ENCODE data around the gene ABCB11. TPM values are rescaled to one million over a fixed set of nuclear protein-coding genes. Genes with fewer than 3 reads are reported as not detected.
A peak's percentile ranks its signal among the peaks of the same experiment; 100 is the strongest.

ABCB11 gene
- total and polyA plus RNA-seq, 4 donors: 18.3 to 74.3 (median 38.3) TPM

- H3K36me3 ChIP-seq (ENCODE audit: control insufficient read depth in 4 of 4, insufficient read depth in 3 of 4, low read depth in 1 of 4, low read length in 3 of 4): peaks cover 6 to 62% (median 36%) of the 10 kb centered on the region in 4 donors
- no peaks in the 10 kb centered on the region for H3K4me1 ChIP-seq (ENCODE audit: control insufficient read depth in 4 of 4, insufficient read depth in 4 of 4, low read length in 3 of 4)
- no peaks in the 10 kb centered on the region for H3K9me3 ChIP-seq (ENCODE audit: control insufficient read depth in 4 of 4, low read length in 3 of 4)
- H3K27ac ChIP-seq (ENCODE audit: low read depth in 1 of 2, low read length in 2 of 2): no peak overlapping the region
- TF ChIP-seq EGR1 (IDR thresholded peaks at IDR 0.05; ENCODE audit: low read depth in 2 of 2): no peak
- TF ChIP-seq, protein P1, sequence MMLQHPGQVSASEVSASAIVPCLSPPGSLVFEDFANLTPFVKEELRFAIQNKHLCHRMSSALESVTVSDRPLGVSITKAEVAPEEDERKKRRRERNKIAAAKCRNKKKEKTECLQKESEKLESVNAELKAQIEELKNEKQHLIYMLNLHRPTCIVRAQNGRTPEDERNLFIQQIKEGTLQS (IDR thresholded peaks at IDR 0.05): no peak
- no peak for TF ChIP-seq HNF4A (conservative IDR thresholded peaks at IDR 0.05)
- TF ChIP-seq, protein P2, sequence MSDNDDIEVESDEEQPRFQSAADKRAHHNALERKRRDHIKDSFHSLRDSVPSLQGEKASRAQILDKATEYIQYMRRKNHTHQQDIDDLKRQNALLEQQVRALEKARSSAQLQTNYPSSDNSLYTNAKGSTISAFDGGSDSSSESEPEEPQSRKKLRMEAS (IDR thresholded peaks at IDR 0.05): no peak
- TF ChIP-seq FOXA1 (IDR thresholded peaks at IDR 0.05): no peak
- TF ChIP-seq RAD21 (IDR thresholded peaks at IDR 0.05): no peak
- TF ChIP-seq JUND (IDR thresholded peaks at IDR 0.05): no peak
- TF ChIP-seq GABPA (IDR thresholded peaks at IDR 0.05 in 1 of 2, conservative IDR thresholded peaks at IDR 0.05 in 1 of 2): no peak
- no peak overlapping the region for H3K4me3 ChIP-seq (ENCODE audit: low read depth in 1 of 3, low read length in 3 of 3)
- 90% methylated on average over 1 of the region's 1 CpG for WGBS
- H3K9ac ChIP-seq (ENCODE audit: low read depth in 1 of 2, low read length in 2 of 2): no peak overlapping the region
- H3K27me3 ChIP-seq (ENCODE audit: control insufficient read depth in 4 of 4, insufficient read depth in 4 of 4, low read length in 3 of 4): no peaks in the 10 kb centered on the region
- no peak for DNase-seq (ENCODE audit: low spot score)
Observed at GRCh38 chr2:168951871-168952270, 79.3 kb downstream of the ABCB11 start.

GRCh38 chr2:168949324-168949723 lies 81.8 kb downstream of the ABCB11 start:
- DNase-seq (ENCODE audit: low spot score): no peak
- no peak for TF ChIP-seq FOXA2 (IDR thresholded peaks at IDR 0.05)
- TF ChIP-seq JUND (IDR thresholded peaks at IDR 0.05): no peak
- TF ChIP-seq, protein P3, sequence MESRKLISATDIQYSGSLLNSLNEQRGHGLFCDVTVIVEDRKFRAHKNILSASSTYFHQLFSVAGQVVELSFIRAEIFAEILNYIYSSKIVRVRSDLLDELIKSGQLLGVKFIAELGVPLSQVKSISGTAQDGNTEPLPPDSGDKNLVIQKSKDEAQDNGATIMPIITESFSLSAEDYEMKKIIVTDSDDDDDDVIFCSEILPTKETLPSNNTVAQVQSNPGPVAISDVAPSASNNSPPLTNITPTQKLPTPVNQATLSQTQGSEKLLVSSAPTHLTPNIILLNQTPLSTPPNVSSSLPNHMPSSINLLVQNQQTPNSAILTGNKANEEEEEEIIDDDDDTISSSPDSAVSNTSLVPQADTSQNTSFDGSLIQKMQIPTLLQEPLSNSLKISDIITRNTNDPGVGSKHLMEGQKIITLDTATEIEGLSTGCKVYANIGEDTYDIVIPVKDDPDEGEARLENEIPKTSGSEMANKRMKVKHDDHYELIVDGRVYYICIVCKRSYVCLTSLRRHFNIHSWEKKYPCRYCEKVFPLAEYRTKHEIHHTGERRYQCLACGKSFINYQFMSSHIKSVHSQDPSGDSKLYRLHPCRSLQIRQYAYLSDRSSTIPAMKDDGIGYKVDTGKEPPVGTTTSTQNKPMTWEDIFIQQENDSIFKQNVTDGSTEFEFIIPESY (IDR thresholded peaks at IDR 0.05): no peak
- TF ChIP-seq NR2F2 (IDR thresholded peaks at IDR 0.05): no peak
- TF ChIP-seq, protein P2 (IDR thresholded peaks at IDR 0.05): no peak
- TF ChIP-seq FOXA1 (IDR thresholded peaks at IDR 0.05): no peak
- 99% methylated on average over 1 of the region's 1 CpG for WGBS
- peaks cover 0 to 9% (median 1%) of the 10 kb centered on the region in 4 donors for H3K4me1 ChIP-seq (ENCODE audit: control insufficient read depth in 4 of 4, insufficient read depth in 4 of 4, low read length in 3 of 4)
- no peaks in the 10 kb centered on the region for H3K9me3 ChIP-seq (ENCODE audit: control insufficient read depth in 4 of 4, low read length in 3 of 4)
- no peak overlapping the region for H3K4me3 ChIP-seq (ENCODE audit: low read depth in 1 of 3, low read length in 3 of 3)
- no peak overlapping the region for H3K27ac ChIP-seq (ENCODE audit: low read depth in 1 of 2, low read length in 2 of 2)
- H3K27me3 ChIP-seq (ENCODE audit: control insufficient read depth in 4 of 4, insufficient read depth in 4 of 4, low read length in 3 of 4): no peaks in the 10 kb centered on the region
- no peak overlapping the region for H3K9ac ChIP-seq (ENCODE audit: low read depth in 1 of 2, low read length in 2 of 2)
- H3K36me3 ChIP-seq (ENCODE audit: control insufficient read depth in 4 of 4, insufficient read depth in 3 of 4, low read depth in 1 of 4, low read length in 3 of 4): peaks cover 1 to 49% (median 27%) of the 10 kb centered on the region in 4 donors

GRCh38 chr2:168948621-168949212 lies 82.4 kb downstream of the ABCB11 start:
- TF ChIP-seq RXRA (IDR thresholded peaks at IDR 0.05): no peak
- TF ChIP-seq, protein P4, sequence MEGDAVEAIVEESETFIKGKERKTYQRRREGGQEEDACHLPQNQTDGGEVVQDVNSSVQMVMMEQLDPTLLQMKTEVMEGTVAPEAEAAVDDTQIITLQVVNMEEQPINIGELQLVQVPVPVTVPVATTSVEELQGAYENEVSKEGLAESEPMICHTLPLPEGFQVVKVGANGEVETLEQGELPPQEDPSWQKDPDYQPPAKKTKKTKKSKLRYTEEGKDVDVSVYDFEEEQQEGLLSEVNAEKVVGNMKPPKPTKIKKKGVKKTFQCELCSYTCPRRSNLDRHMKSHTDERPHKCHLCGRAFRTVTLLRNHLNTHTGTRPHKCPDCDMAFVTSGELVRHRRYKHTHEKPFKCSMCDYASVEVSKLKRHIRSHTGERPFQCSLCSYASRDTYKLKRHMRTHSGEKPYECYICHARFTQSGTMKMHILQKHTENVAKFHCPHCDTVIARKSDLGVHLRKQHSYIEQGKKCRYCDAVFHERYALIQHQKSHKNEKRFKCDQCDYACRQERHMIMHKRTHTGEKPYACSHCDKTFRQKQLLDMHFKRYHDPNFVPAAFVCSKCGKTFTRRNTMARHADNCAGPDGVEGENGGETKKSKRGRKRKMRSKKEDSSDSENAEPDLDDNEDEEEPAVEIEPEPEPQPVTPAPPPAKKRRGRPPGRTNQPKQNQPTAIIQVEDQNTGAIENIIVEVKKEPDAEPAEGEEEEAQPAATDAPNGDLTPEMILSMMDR (IDR thresholded peaks at IDR 0.05; ENCODE audit: low read depth, low read length, missing input control): peak; percentile 34
- TF ChIP-seq FOXA2 (IDR thresholded peaks at IDR 0.05): no peak
- peak; percentile 37 to 71 for TF ChIP-seq RAD21 (IDR thresholded peaks at IDR 0.05)
- H3K4me1 ChIP-seq (ENCODE audit: control insufficient read depth in 4 of 4, insufficient read depth in 4 of 4, low read length in 3 of 4): peaks cover 0 to 9% (median 1%) of the 10 kb centered on the region in 4 donors
- 75% methylated on average over 6 of the region's 6 CpGs for whole genome bisulfite sequencing

More at GRCh38 chr2:168948621-168949212, 82.4 kb downstream of the ABCB11 start:
- Histone ChIP-seq H3K9ac (ENCODE audit: low read depth in 1 of 2, low read length in 2 of 2) (no peak overlapping the region), H3K36me3 (ENCODE audit: control insufficient read depth in 4 of 4, insufficient read depth in 3 of 4, low read depth in 1 of 4, low read length in 3 of 4) (peaks cover 1 to 52% (median 25%) of the 10 kb centered on the region in 4 donors), H3K4me3 (ENCODE audit: low read depth in 1 of 3, low read length in 3 of 3) (no peak overlapping the region), H3K27ac (ENCODE audit: low read depth in 1 of 2, low read length in 2 of 2) (no peak overlapping the region), H3K27me3 (ENCODE audit: control insufficient read depth in 4 of 4, insufficient read depth in 4 of 4, low read length in 3 of 4) (no peaks in the 10 kb centered on the region), H3K9me3 (ENCODE audit: control insufficient read depth in 4 of 4, low read length in 3 of 4) (no peaks in the 10 kb centered on the region)
- no peak for DNase-seq (ENCODE audit: low spot score)
